Measurements from ENCODE around the gene MANSC4.

- no peak for TF ChIP-seq CTCF (IDR thresholded peaks at IDR 0.05)
- no peak for TF ChIP-seq EP300 (IDR thresholded peaks at IDR 0.05)
These were observed 28.5 kb downstream of the MANSC4 start for GRCh38 chr12:27751386-27752047.
